H9 (cell line): ENCODE results near the gene DMBT1. TPM values are rescaled to one million over a fixed set of nuclear protein-coding genes. Genes with fewer than 3 reads are reported as not detected.

Source experiments
- DNase-seq: peaks from one replicate; pipeline ENCODE4 v3.0.0-alpha.2; 2017
- H2AFZ ChIP-seq: one replicate; pipeline ENCODE4 v1.6.1; 2013; ENCODE audit warnings: mild to moderate bottlenecking, low read length, control low read depth, moderate library complexity
- H2AK5ac ChIP-seq: 2 replicates; pipeline ENCODE4 v1.6.1; 2013; ENCODE audit warnings: low read length, control low read depth, mixed read lengths; ENCODE audit not compliant: insufficient read length
- H2BK120ac ChIP-seq: one replicate; pipeline ENCODE4 v1.6.1; 2013; ENCODE audit warnings: low read depth, mild to moderate bottlenecking, low read length, control low read depth, inconsistent platforms; ENCODE audit not compliant: poor library complexity, severe bottlenecking
- H2BK12ac ChIP-seq: 2 replicates; pipeline ENCODE4 v1.6.1; 2013; ENCODE audit warnings: low read length, control low read depth, mixed read lengths, low read depth; ENCODE audit not compliant: insufficient read length
- H2BK15ac ChIP-seq: 2 replicates; pipeline ENCODE4 v1.6.1; 2013; ENCODE audit warnings: low read depth, low read length, control low read depth
- H2BK20ac ChIP-seq: one replicate; pipeline ENCODE4 v1.6.1; 2013; ENCODE audit warnings: low read depth, mild to moderate bottlenecking, low read length, control low read depth, inconsistent platforms; ENCODE audit not compliant: poor library complexity, severe bottlenecking
- H2BK5ac ChIP-seq: 2 replicates; pipeline ENCODE4 v1.6.1; 2013; ENCODE audit warnings: low read length, control low read depth, mixed read lengths; ENCODE audit not compliant: insufficient read length
- H3K14ac ChIP-seq: 2 replicates; pipeline ENCODE4 v1.6.1; 2013; ENCODE audit warnings: low read length, control low read depth; ENCODE audit not compliant: insufficient read depth
- H3K18ac ChIP-seq: 2 replicates; pipeline ENCODE4 v1.6.1; 2013; ENCODE audit warnings: low read depth, mild to moderate bottlenecking, mixed read lengths, low read length, control low read depth; ENCODE audit not compliant: insufficient read length
- H3K23ac ChIP-seq: 2 replicates; pipeline ENCODE4 v1.6.1; 2013; ENCODE audit warnings: low read length, control low read depth, mixed read lengths, low read depth; ENCODE audit not compliant: insufficient read length
- H3K23me2 ChIP-seq: 2 replicates; pipeline ENCODE4 v1.6.1; 2013; ENCODE audit warnings: low read depth, mild to moderate bottlenecking, mixed read lengths, low read length, control low read depth; ENCODE audit not compliant: insufficient read length, poor library complexity, severe bottlenecking
- H3K27ac ChIP-seq: 2 replicates; pipeline ENCODE4 v1.5.1; 2013; ENCODE audit warnings: low read length, control low read depth, mixed read lengths, low read depth; ENCODE audit not compliant: insufficient read length
- H3K27me3 ChIP-seq: 2 replicates; pipeline ENCODE4 v1.6.1; 2013; ENCODE audit warnings: low read length, control low read depth, inconsistent platforms; ENCODE audit not compliant: insufficient read depth
- H3K4ac ChIP-seq: 2 replicates; pipeline ENCODE4 v1.6.1; 2013; ENCODE audit warnings: low read depth, mild to moderate bottlenecking, control low read depth, inconsistent platforms, low read length, moderate library complexity
- H3K4me1 ChIP-seq: 2 replicates; pipeline ENCODE4 v1.6.1; 2013; ENCODE audit warnings: low read length, control low read depth, inconsistent platforms; ENCODE audit not compliant: insufficient read depth
- H3K4me2 ChIP-seq: 2 replicates; pipeline ENCODE4 v1.6.1; 2013; ENCODE audit warnings: low read length, control low read depth, mixed read lengths; ENCODE audit not compliant: insufficient read length, insufficient read depth
- H3K56ac ChIP-seq: 2 replicates; pipeline ENCODE4 v1.6.1; 2013; ENCODE audit warnings: low read depth, mild to moderate bottlenecking, mixed read lengths, low read length, control low read depth; ENCODE audit not compliant: insufficient read length
- H3K79me1 ChIP-seq: 2 replicates; pipeline ENCODE4 v1.6.1; 2013; ENCODE audit warnings: low read depth, mild to moderate bottlenecking, moderate library complexity, low read length, control low read depth, inconsistent platforms; ENCODE audit not compliant: insufficient read depth, poor library complexity, severe bottlenecking
- H3K79me2 ChIP-seq: 2 replicates; pipeline ENCODE4 v1.6.1; 2013; ENCODE audit warnings: low read length, control low read depth, inconsistent platforms; ENCODE audit not compliant: insufficient read depth
- H3K9ac ChIP-seq: 2 replicates; pipeline ENCODE4 v1.6.1; 2013; ENCODE audit warnings: low read length, control low read depth, mixed read lengths; ENCODE audit not compliant: insufficient read length; ENCODE audit errors: extremely low read depth
- H3K9me3 ChIP-seq: one replicate; pipeline ENCODE4 v1.6.1; 2013; ENCODE audit warnings: low read depth, low read length, inconsistent platforms; ENCODE audit not compliant: control insufficient read depth
- H3T11ph ChIP-seq: one replicate; pipeline ENCODE4 v1.6.1; 2013; ENCODE audit warnings: mild to moderate bottlenecking, low read length, control low read depth, inconsistent platforms
- H4K20me1 ChIP-seq: one replicate; pipeline ENCODE4 v1.6.1; 2013; ENCODE audit not compliant: control insufficient read depth, insufficient read length, insufficient read depth
- H4K5ac ChIP-seq: 2 replicates; pipeline ENCODE4 v1.6.1; 2013; ENCODE audit warnings: low read depth, mild to moderate bottlenecking, mixed read lengths, low read length, control low read depth; ENCODE audit not compliant: insufficient read length
- H4K8ac ChIP-seq: replicated peaks from 2 replicates; pipeline ENCODE4 v1.6.1; 2013; ENCODE audit warnings: low read length, control low read depth, mixed read lengths, low read depth; ENCODE audit not compliant: insufficient read length
- H4K91ac ChIP-seq: 2 replicates; pipeline ENCODE4 v1.6.1; 2013; ENCODE audit warnings: low read depth, mild to moderate bottlenecking, moderate library complexity, mixed read lengths, low read length, control low read depth; ENCODE audit not compliant: insufficient read length
- H3K27ac Mint-ChIP-seq, 3 experiments: 2 replicates in 2 of 3; 3 replicates in 1 of 3; pipeline ENCODE4 v1.8.0; 2020 to 2021; ENCODE audit warnings: mixed read lengths in 3 of 3, mild to moderate bottlenecking in 1 of 3, moderate library complexity in 1 of 3
- H3K27me3 Mint-ChIP-seq: 2 replicates; pipeline ENCODE4 v1.8.0; 2021; ENCODE audit warnings: low read depth, mild to moderate bottlenecking, moderate library complexity, mixed read lengths
- H3K36me3 Mint-ChIP-seq, 3 experiments: 2 replicates in 2 of 3; 3 replicates in 1 of 3; pipeline ENCODE4 v1.8.0; 2020 to 2021; ENCODE audit warnings: low read depth in 3 of 3, mixed read lengths in 3 of 3; ENCODE audit not compliant: insufficient read depth in 1 of 3
- H3K4me1 Mint-ChIP-seq, 2 experiments: 2 replicates each; pipeline ENCODE4 v1.8.0; 2020; ENCODE audit warnings: mixed read lengths in 2 of 2
- H3K4me3 Mint-ChIP-seq, 2 experiments: 2 replicates in 1 of 2; 3 replicates in 1 of 2; pipeline ENCODE4 v1.8.0; 2020 to 2021; ENCODE audit warnings: mild to moderate bottlenecking in 2 of 2, mixed read lengths in 2 of 2, moderate library complexity in 1 of 2
- H3K9me3 Mint-ChIP-seq, 2 experiments: 2 replicates in 1 of 2; 3 replicates in 1 of 2; pipeline ENCODE4 v1.8.0; 2020; ENCODE audit warnings: mild to moderate bottlenecking in 2 of 2, mixed read lengths in 2 of 2, moderate library complexity in 1 of 2
- WGBS: extraction: QIAGEN DNeasy Blood & Tissue Kit; methylation state at CpG from one replicate; pipeline ENCODE4 v1.1.7; 2013; ENCODE audit warnings: missing lambda C conversion rate, low lambda C conversion rate, mixed read lengths; ENCODE audit not compliant: insufficient read length; ENCODE audit errors: extremely low coverage; 5-methylcytosine and 5-hydroxymethylcytosine counted together
- total RNA-seq: library from RNA; stranded (reverse); gene quantifications from 2 replicates; pipeline ENCODE4 v1.2.1, GENCODE V29; 2021
- TF ChIP-seq, protein P1 (sequence below): fragments of 200-600 bp; sonication (generic); conservative IDR thresholded peaks from 3 replicates; pipeline ENCODE4 v1.8.0; 2021; ENCODE audit warnings: antibody characterized with exemption, mild to moderate bottlenecking

DMBT1 gene
- total RNA-seq, 1 experiment from 2014 or later: 0.04 TPM

DNA sequence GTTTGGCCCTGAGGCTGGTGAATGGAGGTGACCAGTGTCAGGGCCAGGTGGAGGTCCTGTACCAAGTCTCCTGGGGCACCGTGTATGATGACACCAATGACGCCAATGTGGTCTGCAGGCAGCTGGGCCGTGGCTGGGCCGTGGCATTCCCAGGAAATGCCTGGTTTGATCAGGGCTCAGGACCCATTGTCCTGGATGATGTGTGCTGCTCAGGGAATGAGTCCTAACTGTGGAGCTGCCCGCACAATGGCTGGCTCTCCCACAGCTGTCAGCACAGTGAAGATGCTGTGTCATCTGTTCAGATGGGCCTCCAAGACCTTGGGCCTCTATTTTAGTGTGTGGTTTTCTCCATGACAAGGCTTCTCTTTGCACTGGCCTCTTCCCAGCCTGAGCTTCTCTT, 64.0 kb downstream of the DMBT1 start:
- Histone ChIP-seq H2BK20ac (no peak overlapping the region), H3K27ac (no peak overlapping the region), H4K8ac (no peak overlapping the region), H4K91ac (no peak overlapping the region), H3K4me1 (no peaks in the 10 kb centered on the region), H3K14ac (no peak overlapping the region), H4K5ac (no peak overlapping the region), H2BK5ac (no peak overlapping the region), H3K4ac (no peak overlapping the region), H2BK120ac (no peak overlapping the region), H3T11ph (no peak overlapping the region), H2BK15ac (no peak overlapping the region), H3K4me2 (no peak overlapping the region), H3K23me2 (no peaks in the 10 kb centered on the region), H3K23ac (no peak overlapping the region), H3K9ac (no peak overlapping the region), H3K79me2 (no peaks in the 10 kb centered on the region), H3K79me1 (no peaks in the 10 kb centered on the region), H2BK12ac (no peak overlapping the region), H3K9me3 (no peaks in the 10 kb centered on the region), H2AFZ (no peak overlapping the region), H4K20me1 (no peaks in the 10 kb centered on the region), H2AK5ac (no peak overlapping the region), H3K27me3 (no peaks in the 10 kb centered on the region), H3K56ac (no peak overlapping the region), H3K18ac (no peak overlapping the region)
- no CpG with 5 or more reads among the region's 5 CpGs for WGBS
- Mint-ChIP-seq H3K9me3 (peaks cover 8 to 12% of the 10 kb centered on the region in 2 experiments; a peak in 3 of 5 replicates), H3K4me3 (no peak overlapping the region), H3K4me1 (peaks cover 5 to 7% of the 10 kb centered on the region in 2 experiments), H3K36me3 (no peaks in the 10 kb centered on the region; a peak in 1 of 7 replicates), H3K27me3 (peaks cover 7% of the 10 kb centered on the region), H3K27ac (no peak overlapping the region)
- no peak for DNase-seq
- TF ChIP-seq, protein P1, sequence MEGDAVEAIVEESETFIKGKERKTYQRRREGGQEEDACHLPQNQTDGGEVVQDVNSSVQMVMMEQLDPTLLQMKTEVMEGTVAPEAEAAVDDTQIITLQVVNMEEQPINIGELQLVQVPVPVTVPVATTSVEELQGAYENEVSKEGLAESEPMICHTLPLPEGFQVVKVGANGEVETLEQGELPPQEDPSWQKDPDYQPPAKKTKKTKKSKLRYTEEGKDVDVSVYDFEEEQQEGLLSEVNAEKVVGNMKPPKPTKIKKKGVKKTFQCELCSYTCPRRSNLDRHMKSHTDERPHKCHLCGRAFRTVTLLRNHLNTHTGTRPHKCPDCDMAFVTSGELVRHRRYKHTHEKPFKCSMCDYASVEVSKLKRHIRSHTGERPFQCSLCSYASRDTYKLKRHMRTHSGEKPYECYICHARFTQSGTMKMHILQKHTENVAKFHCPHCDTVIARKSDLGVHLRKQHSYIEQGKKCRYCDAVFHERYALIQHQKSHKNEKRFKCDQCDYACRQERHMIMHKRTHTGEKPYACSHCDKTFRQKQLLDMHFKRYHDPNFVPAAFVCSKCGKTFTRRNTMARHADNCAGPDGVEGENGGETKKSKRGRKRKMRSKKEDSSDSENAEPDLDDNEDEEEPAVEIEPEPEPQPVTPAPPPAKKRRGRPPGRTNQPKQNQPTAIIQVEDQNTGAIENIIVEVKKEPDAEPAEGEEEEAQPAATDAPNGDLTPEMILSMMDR: no peak
